Vagina (tissue), 2 donors: Measurements from ENCODE around the gene FOXRED1.

Experiments used
- CTCF ChIP-seq, 3 experiments: fragments of 450-650 bp in 2 of 3; fragments of 200-600 bp in 1 of 3; sonication (generic) in 1 of 3; IDR thresholded peaks; one replicate each; pipeline ENCODE4 v1.5.1; 2017 to 2019; ENCODE audit warnings: antibody characterized with exemption in 3 of 3, mild to moderate bottlenecking in 2 of 3, moderate library complexity in 2 of 3
- POLR2A ChIP-seq, 2 donors: fragments of 450-650 bp; IDR thresholded peaks; one replicate each; pipeline ENCODE4 v1.6.1; 2017; ENCODE audit warnings: antibody characterized with exemption in 2 of 2, mild to moderate bottlenecking in 2 of 2, moderate library complexity in 2 of 2
- POLR2AphosphoS5 ChIP-seq, 2 donors: sonication (generic); formaldehyde crosslinking; IDR thresholded peaks; one replicate each; pipeline ENCODE4 v1.9.0; 2017; ENCODE audit warnings: antibody characterized with exemption in 2 of 2, mild to moderate bottlenecking in 2 of 2, low read depth in 1 of 2; ENCODE audit not compliant: insufficient read depth in 1 of 2

DNA sequence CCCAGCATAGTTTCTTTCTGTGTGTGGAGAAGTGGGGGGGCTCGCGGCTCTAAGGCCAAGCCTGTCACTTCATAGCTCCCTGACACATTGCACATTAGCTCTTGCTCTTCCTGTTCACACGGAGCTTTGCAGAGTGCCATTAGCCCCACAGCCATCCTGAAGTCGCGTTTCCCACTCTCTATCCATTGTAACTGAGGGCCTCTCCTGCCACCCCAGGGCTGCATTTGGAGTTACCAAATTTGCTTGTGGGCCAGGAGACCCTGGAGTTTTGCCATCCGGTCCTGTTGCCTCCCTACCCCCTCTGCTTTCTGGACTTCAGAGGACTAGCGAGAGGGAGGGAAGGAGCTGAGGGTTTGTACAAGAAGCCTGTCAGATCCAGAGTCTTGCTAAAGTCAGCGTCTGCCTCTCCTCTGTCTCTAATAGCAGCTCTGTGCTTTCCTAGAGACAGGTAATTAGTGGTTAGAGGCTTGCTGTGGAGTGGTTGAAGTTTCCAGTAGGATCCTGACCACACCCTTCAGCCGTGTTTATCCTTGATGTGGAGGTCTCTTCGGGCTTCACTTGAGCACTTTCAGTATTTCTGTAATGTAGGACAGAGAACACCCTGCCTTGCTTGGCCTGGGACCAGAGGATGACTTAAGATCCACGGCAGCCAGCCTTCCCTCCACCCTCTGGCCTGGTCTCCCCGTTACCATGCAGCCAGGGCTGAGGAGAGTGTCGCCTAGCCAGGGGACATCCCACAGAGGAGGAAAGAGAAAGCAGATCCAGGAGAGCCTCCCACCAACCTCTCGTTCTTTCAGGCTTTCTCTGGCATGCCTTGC, 49.0 kb downstream of the FOXRED1 start:
- TF ChIP-seq CTCF (IDR thresholded peaks at IDR 0.05) (no peak), POLR2AphosphoS5 (IDR thresholded peaks at IDR 0.05; ENCODE audit: insufficient read depth in 1 of 2, low read depth in 1 of 2) (peak; percentile 7 to 82), POLR2A (IDR thresholded peaks at IDR 0.05) (no peak)
